Measurements from ENCODE around the gene CTNNA2.

Gene CTNNA2

DNA sequence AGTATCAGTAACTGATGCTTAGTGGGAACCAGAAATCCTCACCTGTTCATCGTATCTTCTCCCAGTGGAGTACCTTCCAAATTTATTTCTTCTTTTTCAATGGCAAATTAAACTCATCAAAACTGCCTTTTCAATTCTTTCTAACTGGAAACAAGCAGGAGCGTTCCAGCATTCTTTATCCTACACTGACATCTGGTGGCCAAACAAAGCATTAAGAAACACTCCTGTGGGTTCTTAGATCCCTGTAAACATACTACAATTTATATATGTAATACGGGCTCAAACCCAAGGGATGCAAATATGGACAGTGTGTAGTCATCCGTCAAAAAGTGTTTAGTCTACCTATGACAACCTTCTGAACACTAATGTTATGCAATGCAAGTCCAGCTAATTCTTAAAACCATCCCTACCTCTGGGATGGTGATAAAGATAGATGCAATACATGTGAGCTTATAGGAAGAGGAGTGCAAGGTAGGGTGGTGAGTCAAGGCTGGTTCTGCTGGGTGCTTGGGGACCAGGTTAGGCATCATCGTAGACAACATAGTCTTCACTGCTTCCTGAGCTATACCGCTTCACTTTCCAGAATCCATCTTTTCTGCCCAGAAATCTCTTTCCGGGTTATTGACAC lies 375.0 kb downstream of the CTNNA2 start:
- in situ Hi-C loops (cut with MboI; ENCODE audit: low pct_unique_long_range_greater_than_20kb, low sequenced_read_pairs): no loop called here
- DNase-seq: peak; percentile 51

DNA sequence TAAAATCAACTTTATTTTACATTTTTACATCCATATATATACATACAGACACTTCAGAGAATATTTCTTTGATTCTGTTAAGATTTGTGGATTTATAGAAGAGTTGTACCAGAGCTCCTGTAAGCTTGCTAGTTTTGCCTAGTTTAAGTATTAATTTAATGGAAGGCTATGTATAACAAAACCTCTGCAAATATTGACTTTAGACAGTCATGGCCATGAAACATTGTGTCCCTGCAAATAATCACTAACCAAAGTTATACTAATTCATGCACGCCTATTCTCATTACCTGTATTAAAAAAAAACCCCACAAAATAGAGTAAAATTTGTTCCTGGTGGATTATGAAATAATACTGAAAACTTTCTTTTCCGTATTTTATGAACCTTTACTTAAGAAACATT lies 379.3 kb downstream of the CTNNA2 start:
- in situ Hi-C loops (cut with MboI; ENCODE audit: low pct_unique_long_range_greater_than_20kb, low sequenced_read_pairs): no loop called here

DNA sequence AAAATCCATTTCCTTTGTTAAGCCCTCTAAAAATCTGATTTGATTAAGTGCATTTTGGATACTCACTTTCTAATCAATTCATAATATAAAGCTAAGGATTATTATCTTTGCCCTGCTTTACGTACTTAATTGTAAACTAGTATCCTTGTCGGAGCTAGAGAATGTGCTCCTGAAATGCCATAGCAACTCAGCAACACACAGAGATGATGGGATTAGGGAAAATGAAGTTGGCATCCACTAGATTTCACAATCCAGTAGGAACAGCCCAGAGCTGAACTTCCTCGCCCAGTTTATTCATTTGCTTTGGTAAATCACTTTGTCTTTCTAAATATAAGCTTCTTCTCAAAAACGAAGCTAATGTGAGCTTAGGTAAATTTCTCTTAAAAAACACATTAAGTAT lies 386.3 kb downstream of the CTNNA2 start:
- in situ Hi-C loops (cut with MboI; ENCODE audit: low pct_unique_long_range_greater_than_20kb, low sequenced_read_pairs): no loop called here

More for the DNA sequence above, 379.3 kb downstream of the CTNNA2 start:
- DNase-seq: no peak

DNA sequence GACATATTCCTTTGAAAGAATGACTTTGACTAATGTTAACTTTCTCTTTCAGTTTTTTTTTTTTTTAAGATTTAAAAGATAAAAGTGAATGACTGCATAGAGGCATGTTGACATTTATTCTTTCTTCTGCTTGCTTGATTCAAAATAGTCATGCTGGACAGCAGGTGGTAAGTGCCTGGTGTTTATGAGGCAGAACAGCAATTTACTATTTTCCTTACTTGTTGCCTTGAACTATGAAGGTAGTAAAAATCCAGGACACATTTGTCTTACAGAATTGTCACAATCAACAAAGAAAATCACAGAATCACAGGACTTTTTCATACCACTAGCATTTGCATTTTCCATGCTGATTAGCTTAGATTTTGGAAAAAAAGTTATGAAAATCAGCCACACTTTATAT lies 388.3 kb downstream of the CTNNA2 start:
- in situ Hi-C loops (cut with MboI; ENCODE audit: low pct_unique_long_range_greater_than_20kb, low sequenced_read_pairs): no loop called here
- no peak for DNase-seq

More for the DNA sequence above, 386.3 kb downstream of the CTNNA2 start:
- no peak for DNase-seq

DNA sequence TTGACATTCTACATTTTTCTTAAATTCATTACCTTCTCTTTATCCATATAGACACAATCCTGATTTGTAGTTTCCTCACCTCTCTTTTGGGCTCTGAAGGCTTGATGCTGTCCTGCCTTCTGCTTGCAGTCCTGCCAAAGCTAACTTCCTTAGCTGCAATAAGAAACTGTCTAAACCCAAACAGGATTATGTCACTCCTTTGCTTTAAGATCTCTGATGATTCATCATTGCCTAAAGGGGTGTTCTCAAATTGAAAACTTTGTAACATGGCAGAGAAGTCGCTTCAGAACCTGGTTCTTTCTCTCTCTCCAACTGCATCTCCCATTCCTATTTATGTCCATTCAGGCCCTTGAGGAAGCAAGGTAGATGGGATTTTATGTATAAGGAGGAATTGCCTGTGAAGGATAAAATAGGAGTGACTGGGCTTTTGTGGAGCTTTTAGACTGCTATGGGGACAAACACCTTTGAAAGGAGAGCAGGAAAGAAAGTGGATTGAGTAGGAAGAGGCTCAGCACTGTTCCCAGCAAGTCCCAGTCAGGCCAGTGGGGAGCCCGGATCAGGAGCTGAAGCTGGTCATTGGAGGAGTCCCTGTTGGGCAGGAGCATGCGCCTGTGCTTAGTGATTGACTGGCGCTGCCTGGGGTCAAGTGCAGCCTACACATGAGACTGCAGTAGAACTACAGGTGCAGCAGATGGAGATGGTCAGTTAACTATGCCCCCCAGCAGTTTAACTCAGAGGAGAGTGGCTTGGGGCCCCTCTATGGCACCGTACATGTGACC lies 390.6 kb downstream of the CTNNA2 start:
- no peak for DNase-seq
- in situ Hi-C loops (cut with MboI; ENCODE audit: low pct_unique_long_range_greater_than_20kb, low sequenced_read_pairs): no loop called here

DNA sequence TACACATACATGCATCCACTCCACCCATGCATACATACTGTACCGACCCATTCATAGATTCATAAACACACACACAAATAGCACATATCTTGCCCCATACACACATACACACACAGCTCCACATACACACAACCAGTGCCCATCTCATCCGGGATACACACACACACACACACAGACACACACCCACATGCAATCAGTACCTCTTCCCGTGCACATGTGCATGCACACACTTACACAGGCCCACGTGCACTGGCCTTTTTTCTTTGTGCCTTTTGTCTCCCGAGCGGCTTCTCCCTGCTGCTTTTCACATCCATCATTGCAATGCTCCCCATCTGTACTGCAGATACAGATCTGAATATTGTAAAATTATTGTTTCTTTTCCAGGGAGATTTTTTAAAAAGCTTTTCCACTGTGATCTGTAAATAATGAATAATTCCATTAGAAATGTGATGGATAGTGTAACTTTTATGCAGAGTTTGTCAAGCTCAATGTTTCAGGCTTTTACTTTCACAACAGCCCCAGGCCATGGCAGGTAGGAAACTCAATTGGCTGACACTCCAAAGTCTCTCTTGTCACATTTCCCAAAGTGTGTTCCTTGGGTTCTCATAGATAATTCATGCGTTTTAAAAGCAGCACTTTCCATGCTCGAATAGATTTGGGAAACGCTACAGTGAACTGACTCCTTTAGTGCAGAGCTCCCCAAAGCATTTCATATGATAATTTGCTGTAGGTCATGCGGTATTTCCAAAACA lies 393.5 kb downstream of the CTNNA2 start:
- DNase-seq: no peak
- in situ Hi-C loops (cut with MboI; ENCODE audit: low pct_unique_long_range_greater_than_20kb, low sequenced_read_pairs): no loop called here

DNA sequence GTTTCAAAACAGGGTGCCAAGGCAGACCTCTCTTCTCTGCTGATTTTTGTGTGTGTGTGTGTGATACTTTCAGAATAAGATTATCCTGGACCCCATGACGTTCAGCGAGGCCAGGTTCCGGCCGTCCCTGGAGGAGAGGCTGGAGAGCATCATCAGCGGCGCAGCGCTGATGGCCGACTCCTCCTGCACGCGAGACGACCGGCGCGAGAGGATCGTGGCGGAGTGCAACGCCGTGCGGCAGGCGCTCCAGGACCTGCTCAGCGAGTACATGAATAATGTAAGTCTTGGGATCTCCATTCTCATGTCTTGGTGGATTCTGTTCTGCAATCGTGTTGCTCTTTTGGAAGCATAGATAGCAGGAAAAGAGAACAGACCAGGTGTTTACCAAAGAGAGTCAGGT lies 396.7 kb downstream of the CTNNA2 start:
- DNase-seq: no peak
- in situ Hi-C loops (cut with MboI; ENCODE audit: low pct_unique_long_range_greater_than_20kb, low sequenced_read_pairs): no loop called here

DNA sequence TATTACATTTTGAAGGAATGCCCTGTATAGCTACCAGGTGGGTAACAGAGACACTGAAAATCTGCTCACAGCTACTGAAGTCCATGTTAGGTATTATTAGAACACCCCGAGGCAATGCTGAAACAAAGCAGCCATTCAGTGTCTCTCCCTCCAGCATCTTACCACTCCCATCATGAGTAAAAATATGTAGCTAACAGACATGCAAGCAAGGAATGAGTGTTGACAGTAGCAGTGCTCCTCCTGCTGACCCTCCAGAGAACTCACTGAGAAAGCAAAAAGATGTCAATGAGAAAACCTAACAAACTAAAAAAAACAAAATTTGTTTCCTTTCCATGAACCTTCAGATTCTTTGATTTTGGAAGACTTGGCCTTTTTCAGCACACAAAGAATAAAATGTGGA lies 397.8 kb downstream of the CTNNA2 start:
- in situ Hi-C loops (cut with MboI; ENCODE audit: low pct_unique_long_range_greater_than_20kb, low sequenced_read_pairs): no loop called here
- DNase-seq: no peak

DNA sequence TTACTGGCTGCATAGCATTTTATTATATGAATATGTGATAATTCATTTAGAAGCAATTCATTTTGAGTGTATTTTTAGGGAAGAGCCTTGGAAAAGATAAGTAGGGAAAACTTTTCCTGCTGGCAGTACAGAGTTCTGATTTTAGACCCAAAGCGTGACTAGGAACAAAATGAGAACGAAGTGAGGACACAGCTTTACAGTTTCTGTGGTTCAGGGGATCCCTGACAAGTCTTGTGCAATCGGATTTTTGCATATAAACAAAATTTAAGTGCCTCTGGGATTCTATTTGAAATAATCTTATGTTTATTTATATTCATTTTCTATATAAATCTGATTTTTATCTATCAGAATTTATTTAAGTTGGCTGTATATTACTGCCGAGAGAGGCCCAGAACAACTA lies 402.6 kb downstream of the CTNNA2 start:
- no peak for DNase-seq

DNA sequence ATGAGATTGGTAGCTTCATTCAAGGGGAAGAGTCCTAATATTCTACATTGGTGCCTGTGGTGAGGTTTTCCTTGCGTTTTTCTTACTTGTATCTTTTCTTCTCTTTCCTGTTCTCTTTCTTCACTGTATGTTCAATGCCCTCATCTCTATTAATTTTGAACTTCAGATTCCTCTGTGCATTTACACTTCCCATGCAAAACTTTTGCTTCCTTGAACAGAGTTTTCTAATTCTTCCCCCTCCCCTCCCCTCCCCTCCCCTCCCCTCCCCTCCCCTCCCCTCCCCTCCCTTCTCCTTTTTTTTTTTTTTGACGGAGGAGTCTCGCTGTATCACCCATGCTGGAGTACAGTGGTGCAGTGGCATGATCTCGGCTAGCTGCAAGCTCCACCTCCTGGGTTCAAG lies 403.4 kb downstream of the CTNNA2 start:
- in situ Hi-C loops (cut with MboI; ENCODE audit: low pct_unique_long_range_greater_than_20kb, low sequenced_read_pairs): no loop called here
- no peak for DNase-seq

More for the DNA sequence above, 402.6 kb downstream of the CTNNA2 start:
- in situ Hi-C loops (cut with MboI; ENCODE audit: low pct_unique_long_range_greater_than_20kb, low sequenced_read_pairs): no loop called here

DNA sequence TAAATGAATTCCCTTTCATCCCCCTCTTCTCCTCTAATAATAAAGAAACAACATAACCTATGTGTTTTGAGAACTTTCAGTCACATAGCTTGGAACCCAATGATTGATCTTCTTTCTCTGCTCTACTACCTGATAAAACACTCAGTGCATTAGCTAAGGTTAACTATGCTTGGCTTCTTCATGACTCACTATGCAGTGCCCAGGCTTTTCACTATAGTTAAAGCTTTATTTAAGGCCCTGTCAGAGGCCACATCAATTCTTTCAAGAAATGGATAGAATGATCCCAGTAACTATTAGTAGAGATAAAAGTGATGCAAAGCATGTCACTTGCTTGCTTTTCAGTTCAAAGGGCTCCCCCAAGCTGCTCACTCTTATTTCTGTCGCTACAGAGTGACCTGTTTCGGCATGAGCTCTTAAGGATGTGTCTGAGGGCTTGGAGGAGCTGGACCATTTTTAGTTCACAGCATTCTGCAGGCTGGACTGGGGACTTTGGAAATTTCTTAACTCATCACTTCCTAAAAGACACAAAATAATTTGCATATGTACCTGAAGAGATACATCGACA lies 407.7 kb downstream of the CTNNA2 start:
- in situ Hi-C loops (cut with MboI; ENCODE audit: low pct_unique_long_range_greater_than_20kb, low sequenced_read_pairs): no loop called here
- no peak for DNase-seq

DNA sequence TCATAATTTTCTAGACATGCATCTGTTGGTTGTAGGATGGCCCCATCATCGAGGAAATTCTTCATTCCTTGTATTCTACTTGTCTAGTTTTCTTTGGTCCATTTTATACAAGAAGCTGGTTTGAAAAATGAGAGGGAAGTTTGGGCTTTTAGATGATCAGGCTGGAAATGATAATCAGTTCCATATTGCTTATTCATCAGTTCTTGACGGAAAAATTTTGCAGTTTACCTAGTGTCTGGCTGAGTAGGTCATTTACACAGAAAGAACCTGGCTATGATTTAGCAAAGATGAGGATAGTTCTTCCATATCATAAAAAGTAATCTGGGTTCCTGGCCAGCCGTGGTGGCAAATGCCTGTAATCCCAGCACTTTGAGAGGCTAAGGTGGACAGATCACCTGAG lies 416.8 kb downstream of the CTNNA2 start:
- in situ Hi-C loops (cut with MboI; ENCODE audit: low pct_unique_long_range_greater_than_20kb, low sequenced_read_pairs): no loop called here
- no peak for DNase-seq

DNA sequence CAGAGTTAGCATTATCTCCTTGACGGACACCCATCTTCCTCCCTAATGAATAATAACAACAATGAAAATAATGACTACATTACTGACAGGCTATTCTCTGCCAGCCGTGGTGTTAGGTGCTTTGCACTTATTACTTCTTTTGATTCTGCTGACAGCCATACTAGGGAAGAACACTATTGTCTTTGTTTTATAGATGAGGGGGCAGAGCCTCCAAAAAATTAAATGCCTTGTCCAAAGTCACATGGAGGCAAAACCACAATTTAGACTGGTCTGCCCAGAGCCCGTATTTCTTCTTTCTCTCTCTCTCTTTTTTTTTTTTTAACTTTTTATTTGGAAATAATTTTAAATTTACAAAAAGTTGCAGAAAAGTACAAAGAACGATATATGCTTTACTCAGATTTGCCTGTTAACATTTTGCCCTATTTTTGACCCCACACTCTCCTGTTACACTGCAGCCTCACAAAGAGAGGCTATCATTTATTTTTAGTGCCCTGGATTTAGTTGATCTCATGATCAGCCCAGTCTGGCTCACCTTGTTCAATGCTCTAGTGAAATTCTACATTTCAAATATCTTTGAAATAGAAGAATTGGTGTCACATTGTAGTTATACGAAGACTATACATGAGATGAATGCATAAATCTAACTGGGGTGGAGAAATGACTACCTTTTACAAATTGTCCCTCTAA lies 422.3 kb downstream of the CTNNA2 start:
- no peak for DNase-seq
- in situ Hi-C loops (cut with MboI; ENCODE audit: low pct_unique_long_range_greater_than_20kb, low sequenced_read_pairs): no loop called here

DNA sequence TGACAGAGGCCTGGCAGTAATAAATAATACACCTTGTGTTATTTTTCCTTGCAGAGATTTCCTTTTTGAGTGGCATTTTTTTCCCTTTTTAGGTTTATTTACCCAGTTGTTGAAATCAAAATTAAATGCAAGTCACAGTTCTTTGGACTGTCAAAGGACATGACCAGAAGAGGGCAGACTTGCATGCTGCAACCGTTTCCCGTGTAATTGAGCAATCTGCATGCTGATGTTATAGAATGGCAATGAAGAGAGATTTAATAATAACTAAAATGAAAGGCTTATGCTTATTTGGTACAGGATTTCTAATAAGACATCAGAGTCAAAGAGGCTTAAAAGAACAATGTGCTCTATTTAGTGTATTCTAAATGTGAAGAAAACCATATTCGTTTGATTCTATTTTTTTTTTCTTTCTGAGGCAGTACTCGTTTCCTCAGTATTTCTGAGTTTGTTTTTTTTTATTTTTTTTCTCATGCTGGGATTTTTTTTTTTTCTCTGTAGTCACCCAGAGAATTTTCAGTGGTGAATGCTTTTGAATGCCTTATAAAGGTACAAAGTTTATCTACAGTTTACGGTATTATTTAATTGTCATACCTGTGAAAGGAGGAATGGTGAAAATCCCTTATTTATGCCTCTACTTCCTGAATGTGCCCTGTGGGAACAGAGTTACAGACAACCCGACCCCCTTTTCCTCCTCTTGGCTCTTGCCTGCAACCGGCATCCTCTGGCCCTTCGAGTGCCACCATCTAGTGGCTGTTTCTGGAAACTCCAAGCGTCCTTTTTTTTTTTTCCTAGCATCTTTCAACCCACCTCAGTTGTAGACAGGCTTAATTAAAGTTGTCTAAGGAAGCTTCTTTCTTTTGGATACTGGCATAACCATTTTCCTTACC lies 423.2 kb downstream of the CTNNA2 start:
- peak; percentile 53 for DNase-seq
- in situ Hi-C loops (cut with MboI; ENCODE audit: low pct_unique_long_range_greater_than_20kb, low sequenced_read_pairs): no loop called here

DNA sequence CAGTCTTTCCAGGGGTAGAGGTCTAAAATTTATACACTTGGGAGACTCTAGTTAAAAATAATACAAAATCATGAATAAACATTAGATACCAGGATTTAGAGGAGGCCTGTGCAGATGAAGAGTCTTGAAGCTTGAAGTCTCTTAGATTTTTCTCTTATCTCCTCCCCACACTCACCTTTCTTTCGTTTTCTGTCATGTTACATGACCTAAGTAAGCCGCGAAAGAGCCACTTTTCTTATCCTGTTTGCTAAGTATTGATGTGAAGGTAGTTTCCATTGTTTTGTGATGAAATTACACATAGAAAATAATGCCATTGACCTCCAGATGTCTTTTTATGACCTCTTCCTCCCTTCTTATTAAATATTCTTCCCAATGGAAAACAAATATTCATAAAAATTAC lies 423.9 kb downstream of the CTNNA2 start:
- in situ Hi-C loops (cut with MboI; ENCODE audit: low pct_unique_long_range_greater_than_20kb, low sequenced_read_pairs): no loop called here
- no peak for DNase-seq

DNA sequence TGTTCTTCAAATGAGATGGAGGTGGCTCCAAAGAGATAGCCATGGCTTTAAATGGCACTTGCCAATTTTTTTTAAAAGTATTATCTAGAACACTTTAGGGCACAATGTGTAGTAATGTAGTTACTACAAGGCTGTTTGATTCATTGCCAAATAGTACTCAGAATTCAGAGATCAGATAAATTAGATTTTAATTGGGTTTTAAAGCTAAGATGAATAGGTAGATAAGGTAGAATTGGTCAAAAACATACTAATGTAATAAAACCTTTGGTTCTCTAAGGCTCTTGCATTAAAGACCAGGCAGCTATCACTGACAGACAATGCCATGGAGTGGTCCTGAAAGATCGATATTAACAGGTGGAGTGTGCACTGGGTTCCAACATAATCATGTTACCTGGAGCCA lies 425.8 kb downstream of the CTNNA2 start:
- no peak for DNase-seq
- in situ Hi-C loops (cut with MboI; ENCODE audit: low pct_unique_long_range_greater_than_20kb, low sequenced_read_pairs): no loop called here

DNA sequence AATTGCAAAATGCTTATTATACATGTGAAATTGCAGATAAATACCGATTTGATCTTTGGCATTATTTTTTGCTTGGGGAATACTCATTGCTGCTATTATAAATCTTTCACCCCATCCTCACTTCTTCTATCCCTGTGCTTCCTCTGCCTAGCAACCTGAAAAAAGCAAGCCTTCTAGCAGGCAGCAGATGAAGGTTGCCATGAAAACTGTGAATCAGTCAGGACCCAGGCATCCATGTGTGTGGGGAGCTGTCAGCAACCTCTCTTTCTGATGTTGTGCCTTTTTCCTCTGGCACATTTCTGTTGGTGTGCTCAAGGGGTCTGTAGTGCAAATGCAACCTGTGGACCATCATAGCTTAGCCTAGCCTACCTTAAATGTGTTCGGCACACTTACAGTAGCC lies 427.5 kb downstream of the CTNNA2 start:
- no peak for DNase-seq
- in situ Hi-C loops (cut with MboI; ENCODE audit: low pct_unique_long_range_greater_than_20kb, low sequenced_read_pairs): no loop called here

DNA sequence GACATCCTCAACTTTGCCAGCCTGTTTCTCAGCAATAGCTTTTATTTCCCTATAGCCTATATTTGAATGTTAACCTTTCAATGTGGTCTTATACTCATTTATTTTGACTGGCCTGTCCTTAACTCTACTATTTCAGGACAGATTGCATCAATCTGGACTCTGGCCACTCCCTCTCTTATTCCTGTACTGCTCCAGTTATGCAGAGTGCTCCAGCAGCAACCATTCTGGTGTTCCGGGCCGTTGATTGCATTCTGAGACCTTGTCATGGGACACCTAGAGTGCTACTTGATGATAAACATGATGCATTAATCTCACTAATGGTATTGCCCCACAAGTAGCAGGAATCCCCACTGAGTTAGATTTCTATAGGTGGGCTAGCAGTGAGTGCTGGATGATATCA lies 428.3 kb downstream of the CTNNA2 start:
- in situ Hi-C loops (cut with MboI; ENCODE audit: low pct_unique_long_range_greater_than_20kb, low sequenced_read_pairs): no loop called here
- no peak for DNase-seq
